ENCODE results near the gene SOX8.

DNA sequence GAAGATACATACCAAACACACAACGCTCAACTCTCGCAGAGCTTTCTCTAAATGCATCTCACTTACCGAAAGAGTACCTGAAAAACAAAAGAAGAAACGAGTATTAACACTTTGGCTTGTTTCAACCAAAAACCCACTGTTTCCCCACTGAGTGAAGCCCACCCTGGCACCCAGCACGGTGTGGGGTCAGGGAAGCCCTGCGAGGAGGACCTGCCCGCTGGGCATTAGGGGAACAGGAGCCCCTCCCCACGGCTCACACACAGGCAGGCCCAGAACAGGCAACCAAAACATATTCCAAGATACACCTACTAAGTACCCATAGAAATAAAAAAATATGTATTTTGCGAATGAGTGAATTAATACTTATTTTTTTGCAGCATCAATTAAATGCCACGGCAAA lies 47.4 kb upstream of the SOX8 start:
- TF ChIP-seq, protein P1, sequence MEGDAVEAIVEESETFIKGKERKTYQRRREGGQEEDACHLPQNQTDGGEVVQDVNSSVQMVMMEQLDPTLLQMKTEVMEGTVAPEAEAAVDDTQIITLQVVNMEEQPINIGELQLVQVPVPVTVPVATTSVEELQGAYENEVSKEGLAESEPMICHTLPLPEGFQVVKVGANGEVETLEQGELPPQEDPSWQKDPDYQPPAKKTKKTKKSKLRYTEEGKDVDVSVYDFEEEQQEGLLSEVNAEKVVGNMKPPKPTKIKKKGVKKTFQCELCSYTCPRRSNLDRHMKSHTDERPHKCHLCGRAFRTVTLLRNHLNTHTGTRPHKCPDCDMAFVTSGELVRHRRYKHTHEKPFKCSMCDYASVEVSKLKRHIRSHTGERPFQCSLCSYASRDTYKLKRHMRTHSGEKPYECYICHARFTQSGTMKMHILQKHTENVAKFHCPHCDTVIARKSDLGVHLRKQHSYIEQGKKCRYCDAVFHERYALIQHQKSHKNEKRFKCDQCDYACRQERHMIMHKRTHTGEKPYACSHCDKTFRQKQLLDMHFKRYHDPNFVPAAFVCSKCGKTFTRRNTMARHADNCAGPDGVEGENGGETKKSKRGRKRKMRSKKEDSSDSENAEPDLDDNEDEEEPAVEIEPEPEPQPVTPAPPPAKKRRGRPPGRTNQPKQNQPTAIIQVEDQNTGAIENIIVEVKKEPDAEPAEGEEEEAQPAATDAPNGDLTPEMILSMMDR (IDR thresholded peaks at IDR 0.05): no peak
- no peak for TF ChIP-seq ZFX (IDR thresholded peaks at IDR 0.05; ENCODE audit: borderline replicate concordance)

Data from 22Rv1 (cell line).